Prostate gland (tissue), 2 donors: Measurements from ENCODE around the gene KRTAP16-1. TPM values are rescaled to one million over a fixed set of nuclear protein-coding genes. Genes with fewer than 3 reads are reported as not detected.
A peak's percentile ranks its signal among the peaks of the same experiment; 100 is the strongest.

ENCODE experiments used
- DNase-seq: peaks from one replicate; pipeline ENCODE4 v3.0.0-alpha.2; 2019; ENCODE audit warnings: low spot score
- H3K27ac ChIP-seq, 2 donors: fragments of 200-600 bp; sonication (generic); 2 replicates each; pipeline ENCODE4 v1.5.1; 2017 to 2019
- H3K27me3 ChIP-seq: fragments of 200-600 bp; sonication (generic); replicated peaks from 2 replicates; pipeline ENCODE4 v1.5.1; 2019; ENCODE audit not compliant: insufficient read depth
- H3K36me3 ChIP-seq, 2 donors: fragments of 200-600 bp; sonication (generic); 1 replicate in 1 of 2; 2 replicates in 1 of 2; pipeline versions ENCODE4 v1.5.1 to v1.8.1; 2017 to 2019
- H3K4me1 ChIP-seq: fragments of 200-600 bp; sonication (generic); replicated peaks from 2 replicates; pipeline ENCODE4 v1.5.1; 2019
- H3K4me3 ChIP-seq, 2 donors: fragments of 200-600 bp; sonication (generic); 2 replicates each; pipeline ENCODE4 v1.5.1; 2017 to 2019
- H3K9me3 ChIP-seq: fragments of 200-600 bp; sonication (generic); 2 replicates; pipeline ENCODE4 v1.5.1; 2017
- POLR2A ChIP-seq: fragments of 450-650 bp; IDR thresholded peaks from one replicate; pipeline ENCODE4 v1.6.1; 2016; ENCODE audit warnings: antibody characterized with exemption, mild to moderate bottlenecking
- POLR2AphosphoS5 ChIP-seq: sonication (generic); formaldehyde crosslinking; IDR thresholded peaks from one replicate; pipeline ENCODE4 v1.6.1; 2017; ENCODE audit warnings: antibody characterized with exemption
- WGBS: methylation state at CpG from one replicate; pipeline ENCODE4 v1.1.5; 2018; 5-methylcytosine and 5-hydroxymethylcytosine counted together
- intact Hi-C: fragments of 100-400 bp; cut with DNase I; formaldehyde crosslinking; loops from one replicate; pipeline ENCODE4 v1.14.2; 2022
- total RNA-seq, 2 donors: library from RNA; depleted of rRNA; stranded (reverse); fragments of >200 nt; gene quantifications; one replicate each; pipeline ENCODE4 v1.1.0, GENCODE V29; 2016
- TF ChIP-seq, protein P1 (sequence below), 4 experiments: fragments of 200-600 bp in 2 of 4; fragments of 450-650 bp in 2 of 4; sonication (generic) in 2 of 4; IDR thresholded peaks; 1 replicate in 3 of 4; 2 replicates in 1 of 4; pipeline ENCODE4 v1.5.1; 2016 to 2019; ENCODE audit warnings: antibody characterized with exemption in 4 of 4, mild to moderate bottlenecking in 2 of 4, moderate library complexity in 2 of 4

The KRTAP16-1 gene
- total RNA-seq, 2 donors from 2014 or later, result not detected

DNA sequence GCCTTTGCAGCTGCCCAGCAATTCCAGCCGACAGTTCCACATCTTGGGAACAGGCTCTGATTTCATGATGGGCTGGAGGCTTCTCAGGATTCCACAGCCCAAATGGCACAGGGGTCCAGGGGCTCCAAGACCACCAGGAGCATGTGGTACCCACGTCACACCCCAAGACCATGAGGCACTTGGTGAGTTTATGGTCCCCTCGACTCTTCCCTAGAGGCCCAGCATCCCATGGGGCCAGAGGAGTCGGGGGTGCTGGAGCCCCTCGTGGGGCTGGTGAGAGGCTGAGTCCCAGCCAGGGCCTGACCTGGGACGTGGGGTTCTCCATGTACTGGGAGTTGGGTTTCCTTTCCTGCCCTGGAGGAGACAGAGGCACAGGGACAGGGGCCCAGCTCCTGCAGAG is 16.5 kb upstream of the KRTAP16-1 start:
- Histone ChIP-seq H3K36me3 (no peaks in the 10 kb centered on the region), H3K4me3 (no peak overlapping the region), H3K9me3 (no peaks in the 10 kb centered on the region), H3K27ac (no peak overlapping the region), H3K4me1 (no peaks in the 10 kb centered on the region), H3K27me3 (no peaks in the 10 kb centered on the region)
- TF ChIP-seq, protein P1, sequence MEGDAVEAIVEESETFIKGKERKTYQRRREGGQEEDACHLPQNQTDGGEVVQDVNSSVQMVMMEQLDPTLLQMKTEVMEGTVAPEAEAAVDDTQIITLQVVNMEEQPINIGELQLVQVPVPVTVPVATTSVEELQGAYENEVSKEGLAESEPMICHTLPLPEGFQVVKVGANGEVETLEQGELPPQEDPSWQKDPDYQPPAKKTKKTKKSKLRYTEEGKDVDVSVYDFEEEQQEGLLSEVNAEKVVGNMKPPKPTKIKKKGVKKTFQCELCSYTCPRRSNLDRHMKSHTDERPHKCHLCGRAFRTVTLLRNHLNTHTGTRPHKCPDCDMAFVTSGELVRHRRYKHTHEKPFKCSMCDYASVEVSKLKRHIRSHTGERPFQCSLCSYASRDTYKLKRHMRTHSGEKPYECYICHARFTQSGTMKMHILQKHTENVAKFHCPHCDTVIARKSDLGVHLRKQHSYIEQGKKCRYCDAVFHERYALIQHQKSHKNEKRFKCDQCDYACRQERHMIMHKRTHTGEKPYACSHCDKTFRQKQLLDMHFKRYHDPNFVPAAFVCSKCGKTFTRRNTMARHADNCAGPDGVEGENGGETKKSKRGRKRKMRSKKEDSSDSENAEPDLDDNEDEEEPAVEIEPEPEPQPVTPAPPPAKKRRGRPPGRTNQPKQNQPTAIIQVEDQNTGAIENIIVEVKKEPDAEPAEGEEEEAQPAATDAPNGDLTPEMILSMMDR (IDR thresholded peaks at IDR 0.05), result no peak
- TF ChIP-seq POLR2A, result no peak
- TF ChIP-seq POLR2AphosphoS5, result no peak
- WGBS, result 98% methylated on average over 6 of the region's 6 CpGs
- intact Hi-C loops, result loop anchor here (5.0 kb wide), 1 partner anchor 322 kb away; no protein-coding TSS in a partner anchor
- DNase-seq, result no peak

DNA sequence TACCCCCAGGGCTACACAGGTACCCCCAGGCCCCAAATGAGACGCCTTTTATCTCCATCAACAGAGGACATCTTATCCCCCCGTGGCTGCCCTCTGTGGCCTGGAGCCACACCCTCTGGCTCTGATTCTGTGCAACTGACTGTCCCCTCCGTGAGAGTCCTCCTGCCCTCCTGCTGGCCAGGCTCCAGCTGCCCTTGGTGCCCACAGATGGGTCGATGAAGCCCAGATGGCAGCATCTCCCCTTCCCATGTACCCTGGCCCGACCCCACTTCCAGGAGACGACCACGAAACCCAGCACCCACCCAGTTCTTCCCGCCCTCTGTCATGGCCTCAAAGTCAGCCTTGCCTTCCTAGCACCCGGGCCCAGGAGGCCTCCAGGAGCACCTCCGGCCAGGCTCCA is 16.0 kb upstream of the KRTAP16-1 start:
- TF ChIP-seq, protein P1 (IDR thresholded peaks at IDR 0.05), result no peak
- TF ChIP-seq POLR2A (no peak), POLR2AphosphoS5 (no peak)
- no peak overlapping the region for H3K27ac ChIP-seq
- H3K4me1 ChIP-seq, result no peaks in the 10 kb centered on the region
- WGBS, result 84% methylated on average over 9 of the region's 10 CpGs
- H3K4me3 ChIP-seq, result no peak overlapping the region
- intact Hi-C loops, result loop anchor here (5.0 kb wide), 1 partner anchor 322 kb away; no protein-coding TSS in a partner anchor
- H3K9me3 ChIP-seq, result no peaks in the 10 kb centered on the region
- H3K36me3 ChIP-seq, result no peaks in the 10 kb centered on the region
- DNase-seq, result no peak
- H3K27me3 ChIP-seq, result no peaks in the 10 kb centered on the region

DNA sequence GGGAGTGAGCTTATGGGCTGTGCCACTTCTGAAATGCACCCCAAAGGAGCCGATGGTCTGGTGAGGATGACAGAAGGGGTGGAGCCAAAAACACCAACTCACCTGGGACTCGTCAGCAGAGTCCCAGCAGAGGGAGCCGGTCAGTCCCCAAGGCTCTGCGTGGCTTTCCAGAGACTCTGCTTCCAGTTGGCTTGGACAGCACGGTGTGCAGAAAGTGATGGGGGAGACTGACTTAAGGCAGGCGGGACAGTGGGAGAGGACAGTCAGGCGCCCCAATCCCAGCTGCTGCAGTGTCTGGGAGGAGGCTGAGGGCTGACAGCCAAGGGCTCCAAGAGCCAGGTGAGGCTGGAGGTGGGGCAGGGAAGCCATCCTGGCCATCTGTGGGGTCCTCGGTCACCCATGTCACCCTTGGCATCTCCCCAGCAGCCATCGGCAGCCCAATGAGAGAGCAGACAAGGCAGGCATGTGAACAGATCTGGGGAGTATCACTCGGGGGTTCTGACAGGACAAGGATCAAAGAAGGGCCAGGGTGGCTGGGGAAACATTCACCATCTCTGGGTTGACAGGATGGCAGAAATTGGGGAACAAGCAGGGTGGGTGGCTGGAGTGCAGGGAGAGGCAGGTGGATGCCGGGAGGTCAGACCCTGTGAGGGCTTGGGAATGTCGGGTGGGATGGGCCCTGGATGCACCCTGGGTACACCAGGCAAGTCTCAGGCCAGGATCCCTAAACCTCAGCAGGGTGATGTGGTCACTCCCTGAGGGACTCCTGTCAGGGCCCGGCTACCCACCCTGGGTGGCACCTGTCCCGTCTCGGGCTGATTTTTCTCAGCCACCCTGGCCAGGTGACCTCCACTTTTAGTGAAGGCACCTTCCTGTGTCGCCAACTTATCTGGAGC is 15.3 kb upstream of the KRTAP16-1 start:
- H3K27ac ChIP-seq, result no peak overlapping the region
- H3K36me3 ChIP-seq, result no peaks in the 10 kb centered on the region
- TF ChIP-seq, protein P1 (IDR thresholded peaks at IDR 0.05), result peak in 2 of 4 experiments; percentile 48 to 54
- no peak for TF ChIP-seq POLR2A
- no peaks in the 10 kb centered on the region for H3K27me3 ChIP-seq
- H3K4me1 ChIP-seq, result no peaks in the 10 kb centered on the region
- intact Hi-C loops, result loop anchor here (5.0 kb wide), 1 partner anchor 323 kb away; no protein-coding TSS in a partner anchor
- peak; percentile 48 for DNase-seq
- H3K9me3 ChIP-seq, result no peaks in the 10 kb centered on the region
- no peak overlapping the region for H3K4me3 ChIP-seq
- 67% methylated on average over 16 of the region's 16 CpGs for WGBS

DNA sequence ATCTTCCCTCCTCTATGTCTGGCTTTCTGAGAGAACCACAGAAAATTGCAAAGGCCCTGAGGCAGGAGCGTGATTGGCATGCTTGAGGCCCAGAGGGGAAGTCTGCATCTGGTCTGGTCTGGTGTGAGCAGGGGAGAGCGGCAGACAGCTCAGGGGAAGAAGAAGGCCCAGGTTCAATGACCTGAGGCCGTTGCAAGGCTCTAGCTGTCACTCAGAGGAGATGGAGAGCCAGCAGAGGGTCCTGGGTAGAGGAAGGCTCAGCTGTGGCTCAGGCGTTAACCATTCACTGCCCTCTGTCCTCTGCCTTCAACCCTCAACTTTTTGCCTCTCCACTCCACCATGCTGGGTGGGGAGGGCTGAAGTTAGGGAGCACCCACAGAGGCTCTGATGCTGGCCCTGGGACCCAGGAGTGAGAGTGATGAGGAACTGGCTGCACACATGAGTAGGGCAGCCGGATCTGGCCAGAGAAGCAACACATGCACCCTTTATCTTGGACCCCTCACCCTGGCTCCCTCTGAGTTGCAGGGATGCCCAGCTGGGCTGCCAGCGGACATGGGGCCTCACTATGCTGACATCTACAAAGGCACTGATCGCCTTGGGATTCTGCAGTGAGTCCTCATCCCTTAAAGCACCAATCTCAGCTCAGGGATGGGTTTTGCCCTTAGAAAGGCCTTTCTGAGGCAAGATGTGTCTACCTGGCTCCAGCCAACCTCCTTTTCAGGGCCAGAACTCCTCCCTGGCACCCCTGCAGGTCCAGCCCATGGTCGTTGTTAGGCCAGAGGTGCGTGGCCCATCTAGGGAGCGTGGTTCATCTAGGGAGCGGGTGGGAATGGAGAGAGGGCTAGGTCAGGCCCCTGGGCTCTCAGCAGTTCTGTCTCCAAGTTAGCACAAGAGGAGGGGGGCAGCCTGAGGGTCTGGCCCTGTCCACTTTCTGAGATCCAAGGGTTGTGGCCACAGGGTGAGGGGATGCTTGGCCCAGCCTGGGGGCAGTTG is 14.1 kb upstream of the KRTAP16-1 start:
- 89% methylated on average over 11 of the region's 11 CpGs for WGBS
- no peak overlapping the region for H3K27ac ChIP-seq
- H3K36me3 ChIP-seq, result no peaks in the 10 kb centered on the region
- intact Hi-C loops, result loop anchor here (2.0 kb wide), 1 partner anchor 414 kb away; no protein-coding TSS in a partner anchor
- H3K4me3 ChIP-seq, result no peak overlapping the region
- no peaks in the 10 kb centered on the region for H3K9me3 ChIP-seq
- TF ChIP-seq, protein P1 (IDR thresholded peaks at IDR 0.05), result no peak
- TF ChIP-seq POLR2AphosphoS5 (no peak), POLR2A (no peak)
- no peak for DNase-seq
- H3K27me3 ChIP-seq, result no peaks in the 10 kb centered on the region
- H3K4me1 ChIP-seq, result no peaks in the 10 kb centered on the region
